ENCODE data around the gene C9orf72.
"Not testable (repeated sequence)": the region's sequence is repeated elsewhere in the genome, so short reads cannot be mapped to it uniquely, and the experiment has no call there.

C9orf72 gene

DNA sequence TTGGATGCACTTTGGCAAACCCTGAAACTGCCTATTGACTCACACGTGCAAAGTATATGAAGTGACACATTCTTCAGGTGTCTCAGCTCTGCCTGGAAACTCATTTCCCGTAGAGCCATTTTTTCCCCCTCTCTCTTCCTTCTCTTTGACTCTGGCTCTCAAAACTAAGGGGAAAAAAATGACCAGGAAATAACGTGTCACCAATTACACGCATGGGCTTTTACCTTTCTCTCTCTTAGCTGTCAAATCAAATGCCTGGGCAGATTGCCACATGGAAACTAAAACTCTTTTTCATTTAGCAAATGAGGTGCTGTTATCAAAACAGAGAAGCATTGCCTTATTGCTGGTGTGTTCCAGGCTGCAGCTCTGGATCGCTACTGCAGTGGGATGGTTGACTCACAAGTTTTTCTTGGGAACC is 67.5 kb downstream of the C9orf72 start:
- H3K27ac ChIP-seq = no peak overlapping the region
- no peaks in the 10 kb centered on the region for H3K27me3 ChIP-seq (ENCODE audit: insufficient read depth, low read depth, severe bottlenecking)
- H3K36me3 ChIP-seq = no peaks in the 10 kb centered on the region
- no peaks in the 10 kb centered on the region for H3K9me3 ChIP-seq (ENCODE audit: severe bottlenecking)
- no peak overlapping the region for H3K4me3 ChIP-seq (ENCODE audit: low read depth, low read length)
- TF ChIP-seq, protein P1, sequence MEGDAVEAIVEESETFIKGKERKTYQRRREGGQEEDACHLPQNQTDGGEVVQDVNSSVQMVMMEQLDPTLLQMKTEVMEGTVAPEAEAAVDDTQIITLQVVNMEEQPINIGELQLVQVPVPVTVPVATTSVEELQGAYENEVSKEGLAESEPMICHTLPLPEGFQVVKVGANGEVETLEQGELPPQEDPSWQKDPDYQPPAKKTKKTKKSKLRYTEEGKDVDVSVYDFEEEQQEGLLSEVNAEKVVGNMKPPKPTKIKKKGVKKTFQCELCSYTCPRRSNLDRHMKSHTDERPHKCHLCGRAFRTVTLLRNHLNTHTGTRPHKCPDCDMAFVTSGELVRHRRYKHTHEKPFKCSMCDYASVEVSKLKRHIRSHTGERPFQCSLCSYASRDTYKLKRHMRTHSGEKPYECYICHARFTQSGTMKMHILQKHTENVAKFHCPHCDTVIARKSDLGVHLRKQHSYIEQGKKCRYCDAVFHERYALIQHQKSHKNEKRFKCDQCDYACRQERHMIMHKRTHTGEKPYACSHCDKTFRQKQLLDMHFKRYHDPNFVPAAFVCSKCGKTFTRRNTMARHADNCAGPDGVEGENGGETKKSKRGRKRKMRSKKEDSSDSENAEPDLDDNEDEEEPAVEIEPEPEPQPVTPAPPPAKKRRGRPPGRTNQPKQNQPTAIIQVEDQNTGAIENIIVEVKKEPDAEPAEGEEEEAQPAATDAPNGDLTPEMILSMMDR (IDR thresholded peaks at IDR 0.05; ENCODE audit: low read depth, low read length) = no peak
- DNase-seq = no peak

DNA sequence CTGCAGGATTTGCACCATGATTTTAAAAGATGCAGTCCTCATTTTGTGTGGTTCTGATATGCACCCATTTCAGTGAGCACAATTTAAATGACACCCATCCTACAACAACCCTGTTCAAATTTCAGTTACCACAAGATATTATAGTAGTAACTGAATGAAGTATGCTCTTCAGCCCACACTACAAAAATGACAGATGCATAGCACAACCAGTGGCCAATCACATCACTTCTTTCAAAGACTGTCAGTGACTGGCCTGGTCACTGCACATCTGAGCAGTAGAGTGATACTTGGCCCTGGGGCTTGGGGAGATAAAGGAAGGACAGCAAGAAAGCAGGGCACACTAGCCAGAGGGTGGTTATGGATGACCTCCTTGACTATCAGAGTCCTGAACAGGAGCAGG is 69.0 kb downstream of the C9orf72 start:
- H3K4me3 ChIP-seq (ENCODE audit: low read depth, low read length) = no peak overlapping the region
- no peak overlapping the region for H3K27ac ChIP-seq
- no peaks in the 10 kb centered on the region for H3K36me3 ChIP-seq
- TF ChIP-seq, protein P1 (IDR thresholded peaks at IDR 0.05; ENCODE audit: low read depth, low read length) = no peak
- no peaks in the 10 kb centered on the region for H3K9me3 ChIP-seq (ENCODE audit: severe bottlenecking)
- DNase-seq = no peak
- H3K27me3 ChIP-seq (ENCODE audit: insufficient read depth, low read depth, severe bottlenecking) = no peaks in the 10 kb centered on the region

DNA sequence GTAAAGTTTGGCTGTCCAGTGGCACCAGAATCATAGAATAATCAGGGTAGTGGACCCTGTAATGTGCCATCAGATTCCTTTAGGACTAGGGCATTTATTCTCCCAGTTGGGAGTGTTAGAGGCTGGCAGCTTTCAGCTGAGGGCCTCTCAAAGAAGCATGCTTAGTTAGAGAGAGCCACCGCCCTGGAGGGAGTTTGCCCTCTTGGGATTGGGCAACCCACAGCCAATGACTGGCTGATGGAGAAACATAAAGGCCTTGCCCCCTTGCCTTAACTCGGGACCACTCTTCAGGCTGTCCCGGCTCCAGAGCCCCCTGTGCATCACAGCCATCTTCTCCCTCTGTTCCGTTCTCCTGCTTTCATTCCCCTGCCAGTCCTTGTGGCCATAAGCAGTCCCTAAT is 69.7 kb downstream of the C9orf72 start:
- no peaks in the 10 kb centered on the region for H3K9me3 ChIP-seq (ENCODE audit: severe bottlenecking)
- no peaks in the 10 kb centered on the region for H3K36me3 ChIP-seq
- DNase-seq = no peak
- H3K27ac ChIP-seq = no peak overlapping the region
- H3K4me3 ChIP-seq (ENCODE audit: low read depth, low read length) = no peak overlapping the region
- H3K27me3 ChIP-seq (ENCODE audit: insufficient read depth, low read depth, severe bottlenecking) = no peaks in the 10 kb centered on the region
- TF ChIP-seq, protein P1 (IDR thresholded peaks at IDR 0.05; ENCODE audit: low read depth, low read length) = no peak

DNA sequence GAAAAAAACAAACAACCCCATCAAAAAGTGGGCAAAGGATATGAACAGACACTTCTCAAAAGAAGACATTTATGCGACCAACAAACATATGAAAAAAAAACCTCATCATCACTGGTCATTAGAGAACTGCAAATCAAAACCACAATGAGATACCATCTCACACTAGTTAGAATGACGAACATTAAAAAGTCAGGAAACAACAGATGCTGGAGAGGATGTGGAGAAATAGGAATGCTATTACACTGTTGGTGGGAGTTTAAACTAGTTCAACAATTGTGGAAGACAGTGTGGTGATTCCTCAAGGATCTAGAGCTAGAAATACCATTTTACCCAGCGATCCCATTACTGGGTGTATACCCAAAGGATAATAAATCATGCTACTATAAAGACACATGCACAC is 72.4 kb downstream of the C9orf72 start:
- DNase-seq; H3K36me3 ChIP-seq; H3K27me3 ChIP-seq (ENCODE audit: insufficient read depth, low read depth, severe bottlenecking); H3K4me3 ChIP-seq (ENCODE audit: low read depth, low read length); H3K9me3 ChIP-seq (ENCODE audit: severe bottlenecking); H3K27ac ChIP-seq: not testable (repeated sequence)

DNA sequence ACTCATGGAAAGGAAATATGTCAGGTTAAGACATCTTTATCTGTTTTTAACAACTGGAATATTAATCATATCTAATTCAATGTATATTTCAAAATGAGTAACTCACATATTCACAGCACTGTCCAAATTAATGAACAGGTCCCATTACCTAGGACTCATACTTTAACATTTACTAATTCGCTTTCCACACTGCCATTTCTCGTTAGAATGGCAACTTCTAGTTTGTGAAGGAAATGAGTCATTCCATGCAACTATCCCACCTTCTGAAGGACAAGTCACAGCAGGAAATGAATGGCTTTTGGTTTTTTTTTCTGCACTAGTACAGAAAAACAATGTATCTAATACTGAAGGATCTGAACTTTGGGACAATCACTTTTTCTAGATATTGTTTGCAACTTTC is 73.8 kb downstream of the C9orf72 start:
- H3K4me3 ChIP-seq (ENCODE audit: low read depth, low read length) = no peak overlapping the region
- no peaks in the 10 kb centered on the region for H3K9me3 ChIP-seq (ENCODE audit: severe bottlenecking)
- no peak overlapping the region for H3K27ac ChIP-seq
- DNase-seq = no peak
- no peaks in the 10 kb centered on the region for H3K27me3 ChIP-seq (ENCODE audit: insufficient read depth, low read depth, severe bottlenecking)
- H3K36me3 ChIP-seq = no peaks in the 10 kb centered on the region
- TF ChIP-seq, protein P1 (IDR thresholded peaks at IDR 0.05; ENCODE audit: low read depth, low read length) = no peak

DNA sequence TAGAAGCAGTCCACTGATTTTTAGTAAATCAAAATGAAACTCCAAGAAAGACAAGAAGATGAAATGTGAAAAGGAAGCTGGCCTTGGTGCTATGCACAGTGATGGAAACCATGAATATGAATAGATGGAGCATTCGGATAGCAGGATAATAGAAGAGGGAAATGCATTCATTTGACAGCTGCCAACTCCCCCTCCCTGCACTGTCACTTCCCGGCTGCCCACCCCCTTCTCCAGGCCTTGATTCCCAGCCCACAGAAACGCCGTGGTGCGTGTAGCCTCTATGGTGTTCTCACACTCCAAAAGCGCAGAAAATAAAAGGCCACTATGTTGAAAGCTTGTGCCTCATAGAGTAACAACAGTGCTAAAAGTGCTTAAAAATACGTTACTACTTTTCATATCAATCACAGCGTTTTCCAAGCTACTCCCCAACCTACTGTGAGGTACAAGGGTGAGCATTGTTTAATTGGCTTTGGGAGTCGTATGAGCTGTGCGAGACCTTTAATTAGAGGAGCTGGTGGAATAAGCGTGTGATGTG is 75.3 kb downstream of the C9orf72 start:
- no peaks in the 10 kb centered on the region for H3K9me3 ChIP-seq (ENCODE audit: severe bottlenecking)
- H3K27ac ChIP-seq = no peak overlapping the region

More for the DNA sequence above, 75.3 kb downstream of the C9orf72 start:
- no peaks in the 10 kb centered on the region for H3K36me3 ChIP-seq
- TF ChIP-seq, protein P1 (IDR thresholded peaks at IDR 0.05; ENCODE audit: low read depth, low read length) = no peak
- H3K27me3 ChIP-seq (ENCODE audit: insufficient read depth, low read depth, severe bottlenecking) = no peaks in the 10 kb centered on the region
- no peak overlapping the region for H3K4me3 ChIP-seq (ENCODE audit: low read depth, low read length)
- no peak for DNase-seq
